K562 (cell line): ENCODE data around the gene SKIC2. TPM values are rescaled to one million over a fixed set of nuclear protein-coding genes. Genes with fewer than 3 reads are reported as not detected.
A peak's percentile ranks its signal among the peaks of the same experiment; 100 is the strongest.

Experiments
- EP300 ChIP-seq: IDR thresholded peaks from 2 replicates; pipeline ENCODE4 v1.6.1; 2012; ENCODE audit warnings: low read length, improper control_type of control experiment
- EP400 ChIP-seq: fragments of 450-650 bp; IDR thresholded peaks from 2 replicates; pipeline ENCODE4 v1.6.1; 2017; ENCODE audit warnings: antibody characterized with exemption, mild to moderate bottlenecking, moderate library complexity
- HCFC1 ChIP-seq: IDR thresholded peaks from 2 replicates; pipeline ENCODE4 v1.6.1; 2012; ENCODE audit warnings: low read depth, low read length, improper control_type of control experiment
- HIVEP1 ChIP-seq: fragments of 250-450 bp; sonication (Bioruptor Pico); IDR thresholded peaks from 2 replicates; pipeline ENCODE4 v1.4.0; 2020; ENCODE audit warnings: mild to moderate bottlenecking
- KDM1A ChIP-seq, 2 experiments: fragments of 450-650 bp; IDR thresholded peaks; 2 replicates each; pipeline ENCODE4 v1.6.1; 2016; ENCODE audit warnings: mild to moderate bottlenecking in 2 of 2
- KLF6 ChIP-seq: fragments of 250-450 bp; sonication (Bioruptor Pico); IDR thresholded peaks from 2 replicates; pipeline ENCODE4 v1.4.0; 2020; ENCODE audit warnings: mild to moderate bottlenecking, moderate library complexity, borderline replicate concordance
- MCM7 ChIP-seq, 2 experiments: fragments of 450-650 bp; IDR thresholded peaks; 2 replicates each; pipeline ENCODE4 v1.6.1; 2016 to 2018
- NCOA4 ChIP-seq: fragments of 450-650 bp; IDR thresholded peaks from 2 replicates; pipeline ENCODE4 v1.6.1; 2018; ENCODE audit warnings: mild to moderate bottlenecking; ENCODE audit not compliant: partially characterized antibody
- PTRF ChIP-seq: fragments of 450-650 bp; IDR thresholded peaks from 2 replicates; pipeline ENCODE4 v1.6.1; 2016; ENCODE audit warnings: mild to moderate bottlenecking, missing genetic modification characterization, missing compliant biosample characterization
- TAF7 ChIP-seq: fragments of 450-650 bp; IDR thresholded peaks from 2 replicates; pipeline ENCODE4 v1.6.1; 2016; ENCODE audit warnings: missing genetic modification characterization, missing compliant biosample characterization
- TFAP4 ChIP-seq: sonication (generic); formaldehyde crosslinking; IDR thresholded peaks from 2 replicates; pipeline ENCODE4 v1.8.0; 2022; ENCODE audit warnings: missing genetic modification reagents, mild to moderate bottlenecking, moderate library complexity, borderline replicate concordance
- YY1 ChIP-seq, 3 experiments: IDR thresholded peaks; 2 replicates each; pipeline ENCODE4 v1.6.1; 2011; ENCODE audit warnings: low read length in 2 of 3, mild to moderate bottlenecking in 2 of 3, moderate library complexity in 2 of 3, borderline replicate concordance in 1 of 3, control low read depth in 1 of 3, low read depth in 1 of 3; ENCODE audit not compliant: insufficient read depth in 3 of 3, insufficient replicate concordance in 2 of 3, control insufficient read depth in 1 of 3, insufficient read length in 1 of 3; ENCODE audit errors: extremely low read depth in 1 of 3
- ZBTB17 ChIP-seq: fragments of 450-650 bp; formaldehyde crosslinking; IDR thresholded peaks from 2 replicates; pipeline ENCODE4 v1.4.0; 2020; ENCODE audit warnings: mild to moderate bottlenecking
- ZNF197 ChIP-seq: fragments of 200-800 bp; sonication (Bioruptor generic); IDR thresholded peaks from 2 replicates; pipeline ENCODE4 v1.6.1; 2016; ENCODE audit warnings: low read depth, missing genetic modification characterization, missing compliant biosample characterization
- ZNF76 ChIP-seq: fragments of 250-450 bp; sonication (Bioruptor Pico); IDR thresholded peaks from 2 replicates; pipeline ENCODE4 v1.4.0; 2020; ENCODE audit warnings: mild to moderate bottlenecking, moderate library complexity, borderline replicate concordance
- polyA plus RNA-seq, 8 experiments: library from polyadenylated mRNA; depleted of rRNA in 4 of 8; stranded (reverse) in 5 of 8; unstranded in 3 of 8; fragments of >200 nt; fragmentation: Nextera tagmentation in 2 of 8; fragmentation: Illumina TruSeq in 1 of 8; extraction: Ambion mirVana in 2 of 8; extraction: Trizol in 1 of 8; gene quantifications; 2 replicates each; pipeline versions ENCODE4 v1.2.1 to v1.2.3, GENCODE V29; 2011 to 2014; ENCODE audit warnings: inconsistent platforms in 1 of 8, missing spikeins in 1 of 8
- total RNA-seq, 7 experiments: library from RNA; depleted of rRNA in 6 of 7; stranded (reverse); fragments of >200 nt in 6 of 7; fragmentation: Illumina TruSeq in 2 of 7; extraction: Trizol in 2 of 7; gene quantifications; 2 replicates each; pipeline versions ENCODE4 v1.2.1 to v1.2.3, GENCODE V29; 2011 to 2021; ENCODE audit warnings: low replicate concordance in 1 of 7
- TF ChIP-seq, protein P1 (sequence below): fragments of 250-450 bp; sonication (Bioruptor Pico); IDR thresholded peaks from 2 replicates; pipeline ENCODE4 v1.5.0; 2020; ENCODE audit warnings: mild to moderate bottlenecking
- TF ChIP-seq, protein P2 (sequence below): fragments of 250-450 bp; sonication (Bioruptor Pico); IDR thresholded peaks from 2 replicates; pipeline ENCODE4 v1.9.0; 2021; ENCODE audit warnings: mild to moderate bottlenecking, inconsistent platforms
- TF ChIP-seq, protein P3 (sequence below): sonication (generic); formaldehyde crosslinking; IDR thresholded peaks from 2 replicates; pipeline ENCODE4 v1.8.1; 2022; ENCODE audit warnings: missing genetic modification reagents
- TF ChIP-seq, protein P4 (sequence below): fragments of 450-650 bp; conservative IDR thresholded peaks from 2 replicates; pipeline ENCODE4 v1.6.1; 2016; ENCODE audit warnings: missing genetic modification characterization, low read depth, mild to moderate bottlenecking, control low read depth, missing compliant biosample characterization

Gene SKIC2
- total and polyA plus RNA-seq, 9 of the 15 experiments (the other 6 are each of a cell fraction or from before 2014, with no cell fraction given) = 3.3 to 94.6 (median 38.8) TPM

- TF ChIP-seq ZNF76 = peak; percentile 81; the same call in 1 of the 2 replicates
- no peak for TF ChIP-seq NCOA4
- no peak for TF ChIP-seq ZNF197 (CRISPR knock-in tag)
- TF ChIP-seq, protein P1, sequence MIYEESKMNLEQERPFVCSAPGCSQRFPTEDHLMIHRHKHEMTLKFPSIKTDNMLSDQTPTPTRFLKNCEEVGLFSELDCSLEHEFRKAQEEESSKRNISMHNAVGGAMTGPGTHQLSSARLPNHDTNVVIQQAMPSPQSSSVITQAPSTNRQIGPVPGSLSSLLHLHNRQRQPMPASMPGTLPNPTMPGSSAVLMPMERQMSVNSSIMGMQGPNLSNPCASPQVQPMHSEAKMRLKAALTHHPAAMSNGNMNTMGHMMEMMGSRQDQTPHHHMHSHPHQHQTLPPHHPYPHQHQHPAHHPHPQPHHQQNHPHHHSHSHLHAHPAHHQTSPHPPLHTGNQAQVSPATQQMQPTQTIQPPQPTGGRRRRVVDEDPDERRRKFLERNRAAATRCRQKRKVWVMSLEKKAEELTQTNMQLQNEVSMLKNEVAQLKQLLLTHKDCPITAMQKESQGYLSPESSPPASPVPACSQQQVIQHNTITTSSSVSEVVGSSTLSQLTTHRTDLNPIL (CRISPR knock-in tag) = 0 out of 2 replicates have a peak, but pooled peaks have one; percentile 38
- TF ChIP-seq EP400 = no peak
- TF ChIP-seq, protein P2, sequence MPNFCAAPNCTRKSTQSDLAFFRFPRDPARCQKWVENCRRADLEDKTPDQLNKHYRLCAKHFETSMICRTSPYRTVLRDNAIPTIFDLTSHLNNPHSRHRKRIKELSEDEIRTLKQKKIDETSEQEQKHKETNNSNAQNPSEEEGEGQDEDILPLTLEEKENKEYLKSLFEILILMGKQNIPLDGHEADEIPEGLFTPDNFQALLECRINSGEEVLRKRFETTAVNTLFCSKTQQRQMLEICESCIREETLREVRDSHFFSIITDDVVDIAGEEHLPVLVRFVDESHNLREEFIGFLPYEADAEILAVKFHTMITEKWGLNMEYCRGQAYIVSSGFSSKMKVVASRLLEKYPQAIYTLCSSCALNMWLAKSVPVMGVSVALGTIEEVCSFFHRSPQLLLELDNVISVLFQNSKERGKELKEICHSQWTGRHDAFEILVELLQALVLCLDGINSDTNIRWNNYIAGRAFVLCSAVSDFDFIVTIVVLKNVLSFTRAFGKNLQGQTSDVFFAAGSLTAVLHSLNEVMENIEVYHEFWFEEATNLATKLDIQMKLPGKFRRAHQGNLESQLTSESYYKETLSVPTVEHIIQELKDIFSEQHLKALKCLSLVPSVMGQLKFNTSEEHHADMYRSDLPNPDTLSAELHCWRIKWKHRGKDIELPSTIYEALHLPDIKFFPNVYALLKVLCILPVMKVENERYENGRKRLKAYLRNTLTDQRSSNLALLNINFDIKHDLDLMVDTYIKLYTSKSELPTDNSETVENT (CRISPR knock-in tag) = peak; percentile 85
- no peak for TF ChIP-seq HCFC1
- no peak for TF ChIP-seq PTRF
- no peak; the same call in none of the 2 replicates for TF ChIP-seq TFAP4 (CRISPR knock-in tag)
- TF ChIP-seq ZBTB17 (CRISPR knock-in tag) = 0 out of 2 replicates have a peak, but pooled peaks have one; percentile 52
- TF ChIP-seq EP300 = no peak
- no peak for TF ChIP-seq YY1 (IDR thresholded peaks at IDR 0.05; ENCODE audit: borderline replicate concordance in 1 of 3, control insufficient read depth in 1 of 3, extremely low read depth in 1 of 3, insufficient read depth in 3 of 3, insufficient read length in 1 of 3, insufficient replicate concordance in 2 of 3, low read depth in 1 of 3, low read length in 2 of 3)
- TF ChIP-seq TAF7 = no peak
- TF ChIP-seq, protein P3, sequence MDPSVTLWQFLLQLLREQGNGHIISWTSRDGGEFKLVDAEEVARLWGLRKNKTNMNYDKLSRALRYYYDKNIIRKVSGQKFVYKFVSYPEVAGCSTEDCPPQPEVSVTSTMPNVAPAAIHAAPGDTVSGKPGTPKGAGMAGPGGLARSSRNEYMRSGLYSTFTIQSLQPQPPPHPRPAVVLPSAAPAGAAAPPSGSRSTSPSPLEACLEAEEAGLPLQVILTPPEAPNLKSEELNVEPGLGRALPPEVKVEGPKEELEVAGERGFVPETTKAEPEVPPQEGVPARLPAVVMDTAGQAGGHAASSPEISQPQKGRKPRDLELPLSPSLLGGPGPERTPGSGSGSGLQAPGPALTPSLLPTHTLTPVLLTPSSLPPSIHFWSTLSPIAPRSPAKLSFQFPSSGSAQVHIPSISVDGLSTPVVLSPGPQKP (CRISPR knock-in tag) = no peak
- no peak for TF ChIP-seq MCM7 (IDR thresholded peaks at IDR 0.05)
- TF ChIP-seq KLF6 = no peak
- peak in 1 of 2 experiments; percentile 44; a peak in 1 of 4 replicates for TF ChIP-seq KDM1A (IDR thresholded peaks at IDR 0.05)
- TF ChIP-seq, protein P4, sequence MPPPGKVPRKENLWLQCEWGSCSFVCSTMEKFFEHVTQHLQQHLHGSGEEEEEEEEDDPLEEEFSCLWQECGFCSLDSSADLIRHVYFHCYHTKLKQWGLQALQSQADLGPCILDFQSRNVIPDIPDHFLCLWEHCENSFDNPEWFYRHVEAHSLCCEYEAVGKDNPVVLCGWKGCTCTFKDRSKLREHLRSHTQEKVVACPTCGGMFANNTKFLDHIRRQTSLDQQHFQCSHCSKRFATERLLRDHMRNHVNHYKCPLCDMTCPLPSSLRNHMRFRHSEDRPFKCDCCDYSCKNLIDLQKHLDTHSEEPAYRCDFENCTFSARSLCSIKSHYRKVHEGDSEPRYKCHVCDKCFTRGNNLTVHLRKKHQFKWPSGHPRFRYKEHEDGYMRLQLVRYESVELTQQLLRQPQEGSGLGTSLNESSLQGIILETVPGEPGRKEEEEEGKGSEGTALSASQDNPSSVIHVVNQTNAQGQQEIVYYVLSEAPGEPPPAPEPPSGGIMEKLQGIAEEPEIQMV (tag) = no peak
- no peak for TF ChIP-seq HIVEP1 (CRISPR knock-in tag)
Measured at GRCh38 chr6:31972709-31973350, 13.9 kb downstream of the SKIC2 start (continued).
